PC-3 (cell line): Measurements from ENCODE around the gene LGALS13. TPM values are rescaled to one million over a fixed set of nuclear protein-coding genes. Genes with fewer than 3 reads are reported as not detected.
"Not testable (repeated sequence)": the region's sequence is repeated elsewhere in the genome, so short reads cannot be mapped to it uniquely, and the experiment has no call there.

Source experiments
- ATAC-seq: fragments of 200-7000 bp; cut with Tn5 transposase; 2 replicates; pipeline ENCODE4 v1.9.1; 2020; ENCODE audit warnings: mild to moderate bottlenecking, moderate library complexity
- BruUV-seq: library from RNA; stranded (reverse); fragments of 400-500 nt; replicated peaks from 2 replicates; lab custom pipeline; 2021; lab: Mats Ljungman, UMichigan
- CTCF ChIA-PET: fragments of 300-600 bp; sonication (Branson Sonifier 250); formaldehyde crosslinking; loops from one replicate; lab custom pipeline; 2022; ENCODE audit warnings: antibody characterized with exemption; lab: Charles Lee
- POLR2A ChIA-PET: fragments of 300-600 bp; sonication (Branson Sonifier 250); formaldehyde crosslinking; loops from one replicate; lab custom pipeline; 2022; ENCODE audit warnings: antibody characterized with exemption; ENCODE audit not compliant: unreplicated experiment; lab: Charles Lee
- DNase-seq: peaks from one replicate; pipeline ENCODE4 v3.0.0-alpha.2; 2015
- H2AFZ ChIP-seq: fragments of 300-600 bp; sonication (generic); 2 replicates; pipeline ENCODE4 v1.6.0; 2016; ENCODE audit warnings: antibody characterized with exemption, low read length
- H3F3A ChIP-seq: fragments of 300-600 bp; sonication (generic); one replicate; pipeline ENCODE4 v1.6.0; 2017; ENCODE audit warnings: antibody characterized with exemption, low read length, control low read depth, mild to moderate bottlenecking; ENCODE audit not compliant: unreplicated experiment
- H3K27ac ChIP-seq: fragments of 300-600 bp; sonication (generic); 2 replicates; pipeline ENCODE4 v1.5.1; 2016; ENCODE audit warnings: mild to moderate bottlenecking, low read length
- H3K27me3 ChIP-seq: fragments of 300-600 bp; sonication (generic); 2 replicates; pipeline ENCODE4 v1.6.1; 2016; ENCODE audit warnings: low read length, mixed read lengths
- H3K36me3 ChIP-seq: fragments of 300-600 bp; sonication (generic); 2 replicates; pipeline ENCODE4 v1.6.1; 2016; ENCODE audit warnings: low read depth, mixed run types, low read length, mixed read lengths
- H3K4me1 ChIP-seq: fragments of 300-600 bp; sonication (generic); 2 replicates; pipeline ENCODE4 v1.5.1; 2016; ENCODE audit warnings: low read length; ENCODE audit not compliant: insufficient read depth
- H3K4me2 ChIP-seq: fragments of 300-600 bp; sonication (generic); 2 replicates; pipeline ENCODE4 v1.6.0; 2016; ENCODE audit warnings: low read length
- H3K4me3 ChIP-seq: fragments of 300-600 bp; sonication (generic); 2 replicates; pipeline ENCODE4 v1.5.1; 2016; ENCODE audit warnings: mild to moderate bottlenecking, low read length, mixed read lengths
- H3K79me2 ChIP-seq: fragments of 300-600 bp; sonication (generic); 2 replicates; pipeline ENCODE4 v1.6.1; 2017; ENCODE audit warnings: low read length, mixed read lengths
- H3K9ac ChIP-seq: fragments of 300-600 bp; sonication (generic); 2 replicates; pipeline ENCODE4 v1.6.0; 2016; ENCODE audit warnings: mild to moderate bottlenecking, low read length
- H3K9me2 ChIP-seq: fragments of 300-600 bp; sonication (generic); replicated peaks from 2 replicates; pipeline ENCODE4 v1.6.1; 2016; ENCODE audit warnings: mixed run types, low read length, mixed read lengths
- H3K9me3 ChIP-seq: fragments of 300-600 bp; sonication (generic); 2 replicates; pipeline ENCODE4 v1.6.1; 2016; ENCODE audit warnings: low read length, mixed read lengths
- H4K20me1 ChIP-seq: fragments of 300-600 bp; sonication (generic); 2 replicates; pipeline ENCODE4 v1.6.1; 2016; ENCODE audit warnings: low read length, mixed read lengths
- CTCF ChIP-seq: fragments of 300-600 bp; sonication (generic); conservative IDR thresholded peaks from 2 replicates; pipeline ENCODE4 v1.5.1; 2017; ENCODE audit warnings: antibody characterized with exemption, low read depth, mild to moderate bottlenecking, low read length
- EZH2 ChIP-seq: fragments of 300-600 bp; sonication (generic); IDR thresholded peaks from one replicate; pipeline ENCODE4 v1.6.1; 2017; ENCODE audit warnings: antibody characterized with exemption, mild to moderate bottlenecking, low read length; ENCODE audit not compliant: unreplicated experiment
- EZH2phosphoT487 ChIP-seq: fragments of 300-600 bp; sonication (generic); IDR thresholded peaks from 2 replicates; pipeline ENCODE4 v1.6.1; 2018; ENCODE audit warnings: mild to moderate bottlenecking, antibody characterized with exemption, low read length, borderline replicate concordance
- intact Hi-C: fragments of 100-400 bp; cut with micrococcal nuclease; formaldehyde crosslinking; loops from 2 replicates; pipeline ENCODE4 v1.9.0; 2023
- total RNA-seq: library from RNA; depleted of rRNA; stranded (reverse); fragments of >200 nt; gene quantifications from 2 replicates; pipeline ENCODE4 v1.2.3, GENCODE V29; 2014

LGALS13 gene
- total RNA-seq, 1 experiment from 2014 or later, result not detected

GRCh38 chr19:39627631-39628030 is 25.3 kb downstream of the LGALS13 start:
- H2AFZ ChIP-seq, H3F3A ChIP-seq, H4K20me1 ChIP-seq, H3K9me2 ChIP-seq, H3K36me3 ChIP-seq, H3K9ac ChIP-seq, H3K4me2 ChIP-seq, BruUV-seq, H3K27ac ChIP-seq, H3K4me1 ChIP-seq, H3K4me3 ChIP-seq, POLR2A ChIA-PET, H3K9me3 ChIP-seq, ATAC-seq, H3K79me2 ChIP-seq: not testable (repeated sequence)
- CTCF ChIA-PET, result interaction anchor here (0.6 kb wide), 1 partner anchor 19 kb away, joined by 4 read pairs; no protein-coding TSS in a partner anchor
- peak; percentile 32 for DNase-seq
- TF ChIP-seq CTCF, result peak; percentile 42
- peaks cover 42% of the 10 kb centered on the region for H3K27me3 ChIP-seq
- intact Hi-C loops, result loop anchor here (1.0 kb wide), 1 partner anchor 76 kb away; no protein-coding TSS in a partner anchor

GRCh38 chr19:39631178-39631577 is 28.9 kb downstream of the LGALS13 start:
- no peak overlapping the region for H3K4me3 ChIP-seq
- no peak for DNase-seq
- H2AFZ ChIP-seq, result no peak overlapping the region
- no peaks in the 10 kb centered on the region for H3K9me3 ChIP-seq
- intact Hi-C loops, result no loop called here
- H3K9ac ChIP-seq, result no peak overlapping the region
- TF ChIP-seq CTCF (no peak), EZH2 (no peak), EZH2phosphoT487 (no peak)
- no peaks in the 10 kb centered on the region for H3F3A ChIP-seq
- ATAC-seq, result no peak
- H3K4me2 ChIP-seq, result no peak overlapping the region
- no TSS peak for BruUV-seq
- POLR2A ChIA-PET, result no interaction called here
- H3K79me2 ChIP-seq, result no peaks in the 10 kb centered on the region
- H3K9me2 ChIP-seq, result no peaks in the 10 kb centered on the region
- H3K4me1 ChIP-seq, result no peaks in the 10 kb centered on the region
- H3K36me3 ChIP-seq, result no peaks in the 10 kb centered on the region
- H3K27ac ChIP-seq, result no peak overlapping the region
- H4K20me1 ChIP-seq, result no peaks in the 10 kb centered on the region
- CTCF ChIA-PET, result interaction anchor here (0.7 kb wide), 1 partner anchor 145 kb away, joined by 4 read pairs; no protein-coding TSS in a partner anchor
- H3K27me3 ChIP-seq, result peaks cover 11% of the 10 kb centered on the region

GRCh38 chr19:39631626-39632025 is 29.3 kb downstream of the LGALS13 start:
- CTCF ChIA-PET, result no interaction called here
- H4K20me1 ChIP-seq, result no peaks in the 10 kb centered on the region
- no peaks in the 10 kb centered on the region for H3K9me2 ChIP-seq
- POLR2A ChIA-PET, result no interaction called here
- no peak overlapping the region for H3K4me3 ChIP-seq
- H3K27me3 ChIP-seq, result peaks cover 12% of the 10 kb centered on the region
- H3K9me3 ChIP-seq, result no peaks in the 10 kb centered on the region
- no peaks in the 10 kb centered on the region for H3K4me1 ChIP-seq
- no TSS peak for BruUV-seq
- ATAC-seq, result no peak
- intact Hi-C loops, result no loop called here
- H3K27ac ChIP-seq, result no peak overlapping the region
- no peak overlapping the region for H3K9ac ChIP-seq
- H3K79me2 ChIP-seq, result no peaks in the 10 kb centered on the region
- H3K4me2 ChIP-seq, result no peak overlapping the region
- H3F3A ChIP-seq, result no peaks in the 10 kb centered on the region
- H2AFZ ChIP-seq, result no peak overlapping the region
- DNase-seq, result no peak
- TF ChIP-seq EZH2, result no peak
- no peak for TF ChIP-seq CTCF
- TF ChIP-seq EZH2phosphoT487, result no peak
- H3K36me3 ChIP-seq, result no peaks in the 10 kb centered on the region
